ENCODE results near the gene GH2. TPM values are rescaled to one million over a fixed set of nuclear protein-coding genes. Genes with fewer than 3 reads are reported as not detected.

The GH2 gene
- total and polyA plus RNA-seq, 12 donors, result not detected

DNA sequence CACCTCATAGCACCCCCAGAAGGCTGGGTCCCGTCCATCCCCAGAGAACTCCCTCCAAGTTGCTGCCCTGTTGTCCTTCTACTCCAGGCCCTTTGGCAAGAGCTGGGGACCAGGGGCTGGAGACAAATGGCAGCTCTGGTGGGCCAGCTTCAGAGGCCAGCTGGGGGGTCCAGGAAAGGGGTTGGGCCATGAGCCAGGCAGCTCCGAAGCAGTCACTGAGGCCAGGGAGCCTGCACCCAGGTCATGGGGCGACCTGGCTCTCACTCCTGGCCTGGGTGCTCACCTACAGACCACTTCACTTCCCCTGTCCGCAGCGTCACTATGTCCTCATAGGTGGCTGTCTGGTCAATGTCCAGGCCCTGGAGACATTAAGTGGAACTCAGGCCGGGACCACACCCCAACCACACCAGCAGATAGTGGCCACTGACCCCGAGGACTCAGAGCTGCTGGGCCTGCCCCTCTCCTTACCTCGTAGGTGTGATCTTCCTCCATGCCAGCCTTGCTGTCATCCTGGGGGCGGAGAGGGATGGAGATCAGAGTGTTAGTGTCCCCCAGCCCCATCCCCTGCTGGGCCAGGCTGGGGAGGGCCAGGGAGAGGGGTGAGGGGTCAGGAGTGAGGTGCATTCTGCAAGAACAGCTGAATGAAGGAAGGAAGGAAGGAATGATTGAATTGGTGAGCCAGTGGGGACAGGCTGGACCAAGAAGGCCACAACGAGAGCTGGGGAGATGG is 47.4 kb upstream of the GH2 start:
- TF ChIP-seq, protein P1, sequence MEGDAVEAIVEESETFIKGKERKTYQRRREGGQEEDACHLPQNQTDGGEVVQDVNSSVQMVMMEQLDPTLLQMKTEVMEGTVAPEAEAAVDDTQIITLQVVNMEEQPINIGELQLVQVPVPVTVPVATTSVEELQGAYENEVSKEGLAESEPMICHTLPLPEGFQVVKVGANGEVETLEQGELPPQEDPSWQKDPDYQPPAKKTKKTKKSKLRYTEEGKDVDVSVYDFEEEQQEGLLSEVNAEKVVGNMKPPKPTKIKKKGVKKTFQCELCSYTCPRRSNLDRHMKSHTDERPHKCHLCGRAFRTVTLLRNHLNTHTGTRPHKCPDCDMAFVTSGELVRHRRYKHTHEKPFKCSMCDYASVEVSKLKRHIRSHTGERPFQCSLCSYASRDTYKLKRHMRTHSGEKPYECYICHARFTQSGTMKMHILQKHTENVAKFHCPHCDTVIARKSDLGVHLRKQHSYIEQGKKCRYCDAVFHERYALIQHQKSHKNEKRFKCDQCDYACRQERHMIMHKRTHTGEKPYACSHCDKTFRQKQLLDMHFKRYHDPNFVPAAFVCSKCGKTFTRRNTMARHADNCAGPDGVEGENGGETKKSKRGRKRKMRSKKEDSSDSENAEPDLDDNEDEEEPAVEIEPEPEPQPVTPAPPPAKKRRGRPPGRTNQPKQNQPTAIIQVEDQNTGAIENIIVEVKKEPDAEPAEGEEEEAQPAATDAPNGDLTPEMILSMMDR (IDR thresholded peaks at IDR 0.05), result no peak
- Histone ChIP-seq H3K4me3 (no peak overlapping the region), H3K9me3 (no peaks in the 10 kb centered on the region), H3K4me1 (peaks cover 0 to 30% (median 24%) of the 10 kb centered on the region in 9 donors), H3K36me3 (peaks cover 0 to 12% (median 0%) of the 10 kb centered on the region in 9 donors), H3K27ac (no peak overlapping the region), H3K27me3 (peaks cover 0 to 2% (median 0%) of the 10 kb centered on the region in 7 donors)
- ATAC-seq (no peak), DNase-seq (no peak)
- intact Hi-C loops (cut with DNase I), result no loop called here
- WGBS, 2 donors, result 90 to 91% methylated on average over 10 of the region's 10 CpGs

DNA sequence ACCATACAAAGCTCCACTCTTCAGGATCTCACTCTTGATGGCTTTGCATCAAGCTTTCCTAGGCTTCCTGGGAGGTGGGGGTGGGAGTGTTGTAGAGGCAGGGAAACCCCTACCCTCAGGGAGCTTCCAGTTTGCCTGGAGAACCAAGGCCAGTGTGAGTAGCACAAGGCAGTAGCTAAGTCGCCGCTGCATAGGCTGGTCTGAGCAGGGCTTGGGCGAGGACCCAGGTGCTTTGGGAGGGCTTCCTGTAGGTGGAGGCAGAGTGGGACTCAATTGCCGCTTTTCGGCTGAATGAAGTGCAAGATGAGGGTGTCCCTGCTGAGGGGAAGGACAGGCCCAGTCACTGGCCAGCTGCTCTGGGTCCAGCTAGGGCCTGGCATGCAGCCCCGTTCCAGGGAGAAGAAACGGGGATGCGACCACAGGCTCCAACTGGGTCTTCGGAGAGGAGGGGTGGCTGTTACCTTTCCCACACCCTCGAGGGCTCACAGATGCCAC is 46.5 kb upstream of the GH2 start:
- no peak overlapping the region for H3K4me3 ChIP-seq
- H3K9me3 ChIP-seq, result no peaks in the 10 kb centered on the region
- DNase-seq, result no peak
- intact Hi-C loops (cut with DNase I), result no loop called here
- TF ChIP-seq, protein P1 (IDR thresholded peaks at IDR 0.05), result no peak
- 85 to 87% methylated on average over 10 of the region's 10 CpGs for WGBS, 2 donors
- no peak overlapping the region for H3K27ac ChIP-seq
- H3K36me3 ChIP-seq, result peaks cover 0 to 12% (median 0%) of the 10 kb centered on the region in 9 donors
- peaks cover 0 to 30% (median 24%) of the 10 kb centered on the region in 9 donors for H3K4me1 ChIP-seq
- H3K27me3 ChIP-seq, result no peaks in the 10 kb centered on the region
- ATAC-seq, result no peak

DNA sequence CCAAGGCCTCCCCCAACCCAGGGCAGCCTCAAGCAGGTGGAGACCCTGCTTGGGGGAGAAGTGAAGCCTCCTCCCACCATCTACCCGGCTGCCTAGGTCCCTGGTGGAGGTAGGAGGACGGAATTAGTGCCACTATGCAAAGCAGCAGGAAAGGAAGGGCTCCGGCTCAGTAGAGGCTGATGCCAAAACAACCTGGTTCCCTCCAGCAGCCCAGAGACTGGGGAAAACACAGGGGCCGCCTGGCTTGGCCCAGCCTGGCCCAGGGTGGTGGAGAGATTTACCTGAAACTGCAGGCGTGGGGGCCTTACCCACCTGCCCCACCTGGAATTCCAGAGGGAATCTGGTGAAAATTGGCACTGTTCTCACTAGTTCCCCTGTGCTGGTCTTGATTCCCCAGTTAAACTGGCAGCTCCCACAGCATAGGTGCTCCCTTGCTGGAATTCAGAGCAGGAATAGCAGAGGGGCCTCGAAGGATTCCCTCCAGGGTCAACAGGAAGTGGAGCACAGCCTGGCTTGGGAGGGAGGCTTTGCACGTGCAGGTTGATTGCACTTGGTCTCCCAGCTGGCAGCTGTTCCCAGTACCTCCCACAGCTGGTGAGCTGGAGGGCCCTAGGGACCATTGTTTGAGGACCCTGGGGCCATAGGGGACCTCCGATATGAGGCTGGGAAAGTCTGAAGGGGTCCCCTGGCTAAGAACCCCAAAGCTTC is 45.9 kb upstream of the GH2 start:
- no peak for ATAC-seq
- H3K4me3 ChIP-seq, result no peak overlapping the region
- peaks cover 0 to 12% (median 0%) of the 10 kb centered on the region in 9 donors for H3K36me3 ChIP-seq
- TF ChIP-seq, protein P1 (IDR thresholded peaks at IDR 0.05), result no peak
- no peak overlapping the region for H3K27ac ChIP-seq
- no peaks in the 10 kb centered on the region for H3K27me3 ChIP-seq
- no peak for DNase-seq
- intact Hi-C loops (cut with DNase I), result no loop called here
- H3K4me1 ChIP-seq, result peaks cover 0 to 29% (median 23%) of the 10 kb centered on the region in 9 donors
- no peaks in the 10 kb centered on the region for H3K9me3 ChIP-seq
- WGBS, 2 donors, result 69 to 78% methylated on average over 8 of the region's 8 CpGs

DNA sequence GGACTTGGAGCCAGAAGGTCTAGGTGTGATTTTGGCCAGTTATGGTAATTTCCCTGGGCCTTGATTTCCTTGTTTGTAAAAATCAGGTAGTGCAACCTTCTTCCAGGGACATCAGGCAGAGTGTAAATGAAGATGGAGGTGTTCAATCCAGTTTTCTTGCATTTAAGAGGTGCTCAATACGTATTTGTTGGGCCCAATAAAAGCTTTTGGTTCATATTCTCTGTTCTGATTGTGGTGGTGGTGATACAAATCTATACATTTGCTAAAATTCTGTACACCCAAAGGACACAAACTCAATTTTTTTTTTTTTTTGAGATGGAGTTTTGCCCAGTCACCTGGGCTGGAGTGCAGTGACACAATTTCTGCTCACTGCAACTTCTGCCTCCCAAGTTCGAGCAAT is 44.4 kb upstream of the GH2 start:
- no peaks in the 10 kb centered on the region for H3K9me3 ChIP-seq
- DNase-seq (no peak), ATAC-seq (no peak)
- TF ChIP-seq, protein P1 (IDR thresholded peaks at IDR 0.05), result no peak
- intact Hi-C loops (cut with DNase I), result no loop called here
- H3K4me3 ChIP-seq, result no peak overlapping the region
- H3K27me3 ChIP-seq, result no peaks in the 10 kb centered on the region
- H3K27ac ChIP-seq, result no peak overlapping the region
- WGBS, 2 donors, result 97% methylated on average over 2 of the region's 2 CpGs
- H3K36me3 ChIP-seq, result peaks cover 0 to 12% (median 0%) of the 10 kb centered on the region in 9 donors
- H3K4me1 ChIP-seq, result peaks cover 0 to 15% (median 9%) of the 10 kb centered on the region in 9 donors

Data from heart right ventricle (tissue), 16 donors.